Naive thymus-derived CD4-positive, alpha-beta T cell (primary cell): ENCODE results near the gene KLHL22. TPM values are rescaled to one million over a fixed set of nuclear protein-coding genes. Genes with fewer than 3 reads are reported as not detected.
"Not testable (repeated sequence)": the region's sequence is repeated elsewhere in the genome, so short reads cannot be mapped to it uniquely, and the experiment has no call there.

Experiments used
- ATAC-seq: fragments of 150-1000 bp; cut with Tn5 transposase; 2 replicates; pipeline ENCODE4 v1.10.0; 2021; ENCODE audit warnings: mild to moderate bottlenecking, moderate library complexity
- CTCF ChIA-PET: fragments of 350-600 bp; sonication (Branson Sonifier 250); formaldehyde crosslinking; loops from one replicate; lab custom pipeline; 2021; ENCODE audit warnings: antibody characterized with exemption; lab: Charles Lee
- POLR2A ChIA-PET: fragments of 350-600 bp; sonication (Branson Sonifier 250); formaldehyde crosslinking; loops from one replicate; lab custom pipeline; 2021; ENCODE audit warnings: antibody characterized with exemption, inconsistent platforms; lab: Charles Lee
- DNase-seq, 9 donors: peaks; one replicate each; pipeline versions ENCODE4 v3.0.0 to v3.0.0-alpha.2; 2020 to 2022; ENCODE audit warnings: mixed read lengths in 1 of 9
- H3K27ac ChIP-seq: one replicate; pipeline ENCODE4 v1.7.0; 2013; ENCODE audit warnings: mild to moderate bottlenecking, low read depth, low read length, moderate library complexity
- H3K27me3 ChIP-seq, 2 donors: one replicate each; pipeline ENCODE4 v1.7.0; 2013; ENCODE audit warnings: low read length in 2 of 2, mild to moderate bottlenecking in 2 of 2, moderate library complexity in 2 of 2; ENCODE audit not compliant: control insufficient read depth in 2 of 2, insufficient read depth in 2 of 2
- H3K36me3 ChIP-seq, 3 experiments: 1 replicate in 2 of 3; 2 replicates in 1 of 3; pipeline ENCODE4 v1.7.0; 2013; ENCODE audit warnings: low read length in 3 of 3, mild to moderate bottlenecking in 3 of 3, moderate library complexity in 1 of 3; ENCODE audit not compliant: insufficient read depth in 3 of 3, control insufficient read depth in 2 of 3
- H3K4me1 ChIP-seq, 2 donors: one replicate each; pipeline ENCODE4 v1.7.0; 2013; ENCODE audit warnings: low read length in 2 of 2, mild to moderate bottlenecking in 2 of 2, moderate library complexity in 1 of 2; ENCODE audit not compliant: control insufficient read depth in 2 of 2, insufficient read depth in 2 of 2
- H3K4me3 ChIP-seq: 2 replicates; pipeline ENCODE4 v1.7.0; 2013; ENCODE audit warnings: mild to moderate bottlenecking, low read length
- H3K9me3 ChIP-seq, 3 experiments: 1 replicate in 2 of 3; 2 replicates in 1 of 3; pipeline ENCODE4 v1.7.0; 2013; ENCODE audit warnings: low read length in 3 of 3; ENCODE audit not compliant: control insufficient read depth in 2 of 3
- H3K27ac Mint-ChIP-seq, 9 donors: one replicate each; pipeline ENCODE4 v1.8.0; 2020 to 2022; ENCODE audit warnings: mixed read lengths in 9 of 9, mild to moderate bottlenecking in 8 of 9, moderate library complexity in 5 of 9, inconsistent platforms in 2 of 9
- H3K27me3 Mint-ChIP-seq, 5 donors: one replicate each; pipeline ENCODE4 v1.8.0; 2021 to 2022; ENCODE audit warnings: mixed read lengths in 5 of 5, mild to moderate bottlenecking in 1 of 5
- H3K36me3 Mint-ChIP-seq, 5 donors: one replicate each; pipeline ENCODE4 v1.8.0; 2020 to 2022; ENCODE audit warnings: mixed read lengths in 5 of 5, mild to moderate bottlenecking in 3 of 5, inconsistent platforms in 1 of 5
- H3K4me1 Mint-ChIP-seq, 7 donors: one replicate each; pipeline ENCODE4 v1.8.0; 2020 to 2022; ENCODE audit warnings: mixed read lengths in 7 of 7, mild to moderate bottlenecking in 3 of 7, inconsistent platforms in 1 of 7
- H3K4me3 Mint-ChIP-seq, 10 donors: one replicate each; pipeline ENCODE4 v1.8.0; 2020 to 2022; ENCODE audit warnings: mild to moderate bottlenecking in 10 of 10, mixed read lengths in 10 of 10, moderate library complexity in 6 of 10, inconsistent platforms in 2 of 10
- H3K9me3 Mint-ChIP-seq, 11 donors: one replicate each; pipeline ENCODE4 v1.8.0; 2020 to 2022; ENCODE audit warnings: mixed read lengths in 11 of 11, mild to moderate bottlenecking in 4 of 11, inconsistent platforms in 1 of 11, moderate library complexity in 1 of 11
- intact Hi-C, 2 donors: fragments of 100-400 bp; cut with micrococcal nuclease; formaldehyde crosslinking; loops; one replicate each; pipeline ENCODE4 v1.15.1; 2023
- polyA plus RNA-seq, 2 donors: library from polyadenylated mRNA; unstranded; fragments of 300-500 nt; fragmentation: Illumina TruSeq; gene quantifications; one replicate each; pipeline ENCODE4 v1.2.3, GENCODE V29; 2021
- total RNA-seq, 6 experiments: library from RNA in 5 of 6; stranded (reverse) in 5 of 6; gene quantifications; 1 replicate in 5 of 6; 2 replicates in 1 of 6; pipeline ENCODE4 v1.2.3 and lab custom pipeline; 2021 to 2026

Gene KLHL22
- total and polyA plus RNA-seq, 7 experiments from 2014 or later: 20.6 to 71.3 (median 40.0) TPM

DNA sequence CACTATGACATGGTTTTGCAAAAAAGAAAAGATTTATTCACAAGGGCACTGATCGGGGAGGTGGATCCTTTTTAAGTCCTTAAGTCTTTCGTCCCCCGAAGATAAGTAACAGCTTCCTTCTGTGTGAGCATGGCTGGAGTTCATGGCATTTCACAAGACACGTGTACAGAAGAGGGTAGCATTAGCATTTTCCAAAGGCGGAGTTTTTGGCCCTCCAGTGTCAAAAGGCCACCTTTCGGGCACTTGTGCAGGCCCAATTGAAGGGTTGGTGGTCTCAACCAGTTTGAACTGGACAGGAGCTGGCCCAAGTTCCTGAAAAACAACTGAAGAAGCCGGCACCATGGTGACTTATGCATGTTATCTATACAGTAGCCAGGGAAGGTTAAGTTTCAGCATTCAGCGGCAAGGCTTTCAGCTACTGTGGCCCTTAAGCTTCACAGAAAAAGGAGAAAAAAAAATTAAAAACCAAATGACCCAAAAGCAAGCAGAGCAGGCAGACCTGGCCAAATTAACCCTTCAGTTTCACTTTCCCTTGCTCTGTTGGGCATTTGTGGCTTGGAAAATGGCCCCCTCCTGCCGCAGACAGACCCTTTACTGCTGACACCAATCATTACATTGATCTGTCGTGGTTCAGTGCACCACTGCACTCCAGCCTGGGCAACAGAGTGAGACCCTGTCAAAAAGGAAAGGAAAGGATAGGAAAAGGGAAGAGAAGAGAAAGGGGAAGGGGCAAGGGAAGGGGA is 83.0 kb downstream of the KLHL22 start:
- Mint-ChIP-seq H3K4me3 (no peak overlapping the region), H3K4me1 (peaks cover 0 to 4% (median 0%) of the 10 kb centered on the region in 7 donors), H3K9me3 (no peaks in the 10 kb centered on the region), H3K36me3 (peaks cover 0 to 9% (median 0%) of the 10 kb centered on the region in 5 donors), H3K27ac (no peak overlapping the region), H3K27me3 (peaks cover 0 to 28% (median 0%) of the 10 kb centered on the region in 5 donors)
- Histone ChIP-seq H3K4me3 (no peak overlapping the region), H3K27ac (no peak overlapping the region), H3K36me3 (peaks cover 0 to 1% (median 0%) of the 10 kb centered on the region in 3 experiments), H3K4me1 (peaks cover 0 to under 1% of the 10 kb centered on the region in 2 donors), H3K9me3 (no peaks in the 10 kb centered on the region), H3K27me3 (no peaks in the 10 kb centered on the region)
- POLR2A ChIA-PET: interaction anchor here (1.0 kb wide), 1 partner anchor 79 kb away, joined by 9 read pairs; no protein-coding TSS in a partner anchor
- CTCF ChIA-PET: interaction anchor here (0.9 to 1.2 kb wide), 2 partner anchors 37 to 193 kb away, joined by 3 to 4 read pairs; no protein-coding TSS in a partner anchor
- DNase-seq (no peak), ATAC-seq (no peak)
- intact Hi-C loops: no loop called here

DNA sequence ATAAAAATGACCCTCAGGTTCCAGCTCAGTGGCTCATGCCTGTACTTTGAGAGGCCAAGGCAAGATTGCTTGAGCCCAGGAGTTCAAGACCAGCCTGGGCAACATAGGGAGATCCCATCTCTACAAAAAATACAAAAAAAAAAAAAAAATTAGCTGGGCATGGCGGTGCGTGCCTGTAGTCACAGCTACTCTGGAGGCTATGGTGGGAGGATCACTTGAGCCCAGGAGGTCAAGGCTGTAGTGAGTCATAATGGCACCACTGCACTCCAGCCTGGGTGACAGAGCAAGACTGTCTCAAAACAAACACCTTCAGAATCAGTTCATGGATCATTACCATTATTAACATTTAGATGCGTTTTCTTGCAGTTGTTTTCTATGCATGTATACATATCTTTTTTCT is 86.2 kb downstream of the KLHL22 start:
- H3K9me3 Mint-ChIP-seq, H3K27ac Mint-ChIP-seq, H3K27me3 ChIP-seq, H3K4me3 Mint-ChIP-seq, H3K4me1 ChIP-seq, DNase-seq, H3K4me1 Mint-ChIP-seq, ATAC-seq, intact Hi-C loops, H3K4me3 ChIP-seq, H3K27ac ChIP-seq, H3K9me3 ChIP-seq: not testable (repeated sequence)
- CTCF ChIA-PET: interaction anchor here (0.7 kb wide), 1 partner anchor 343 kb away, joined by 3 read pairs; no protein-coding TSS in a partner anchor
- Mint-ChIP-seq H3K27me3 (peaks cover 0 to 14% (median 0%) of the 10 kb centered on the region in 5 donors), H3K36me3 (peaks cover 0 to 22% (median 3%) of the 10 kb centered on the region in 5 donors)
- POLR2A ChIA-PET: interaction anchor here (1.4 kb wide), 1 partner anchor 16 kb away, joined by 6 read pairs; the partner anchor contains the start of gene ZNF74
- H3K36me3 ChIP-seq: peaks cover 0 to 33% (median 0%) of the 10 kb centered on the region in 3 experiments

DNA sequence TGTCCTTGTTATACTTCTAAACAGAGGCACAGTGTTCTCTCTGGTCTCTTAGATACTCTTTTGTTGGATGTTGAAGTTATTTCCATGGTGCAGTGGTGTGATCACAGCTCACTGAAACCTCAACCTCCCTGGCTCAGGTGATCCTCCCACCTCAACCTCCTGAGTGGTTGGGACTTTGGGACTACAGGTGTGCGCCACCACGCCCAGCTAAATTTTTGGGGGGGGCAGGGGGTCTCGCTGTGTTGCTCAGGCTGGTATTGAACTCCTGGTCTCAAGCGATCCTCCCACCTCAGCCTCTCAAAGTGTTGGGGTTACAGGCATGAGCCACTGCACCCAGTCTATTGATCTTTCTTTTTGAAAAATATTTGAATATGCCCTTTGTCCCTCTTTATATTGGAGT is 86.7 kb downstream of the KLHL22 start:
- POLR2A ChIA-PET: interaction anchor here (0.6 kb wide), 1 partner anchor 45 kb away, joined by 3 read pairs; no protein-coding TSS in a partner anchor
- Mint-ChIP-seq H3K4me3 (no peak overlapping the region), H3K9me3 (no peaks in the 10 kb centered on the region), H3K27me3 (peaks cover 0 to 11% (median 0%) of the 10 kb centered on the region in 5 donors), H3K4me1 (peaks cover 1 to 6% (median 2%) of the 10 kb centered on the region in 7 donors), H3K27ac (no peak overlapping the region), H3K36me3 (peaks cover 0 to 24% (median 5%) of the 10 kb centered on the region in 5 donors)
- no peaks in the 10 kb centered on the region for H3K9me3 ChIP-seq
- ATAC-seq (no peak), DNase-seq (no peak)
- H3K4me3 ChIP-seq: no peak overlapping the region
- intact Hi-C loops: no loop called here
- no peaks in the 10 kb centered on the region for H3K27me3 ChIP-seq
- H3K27ac ChIP-seq: no peak overlapping the region
- peaks cover 0 to 3% of the 10 kb centered on the region in 2 donors for H3K4me1 ChIP-seq
- peaks cover 0 to 37% (median 0%) of the 10 kb centered on the region in 3 experiments for H3K36me3 ChIP-seq
- CTCF ChIA-PET: interaction anchor here (0.6 to 0.7 kb wide), 2 partner anchors 238 to 344 kb away, joined by 3 read pairs; no protein-coding TSS in a partner anchor

DNA sequence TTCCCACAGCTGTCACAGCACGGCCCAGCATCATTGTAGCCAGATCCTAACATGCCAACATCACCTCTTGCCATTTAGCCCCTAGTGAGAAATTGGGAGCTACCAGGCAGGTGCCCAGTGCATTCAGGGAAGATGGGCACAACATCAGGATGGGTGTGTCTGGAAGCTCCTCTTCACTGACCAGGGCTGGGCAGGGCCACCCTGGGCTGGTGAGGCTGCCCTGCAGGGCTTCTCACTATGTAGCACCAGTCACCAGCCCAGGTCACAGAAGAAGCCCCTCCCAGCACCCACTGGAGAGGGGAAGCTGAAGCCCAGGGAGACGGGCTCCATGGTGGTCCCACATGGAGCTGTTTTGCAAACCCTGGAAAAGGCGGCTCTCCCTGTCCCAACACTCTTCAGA is 87.8 kb downstream of the KLHL22 start:
- H3K4me3 Mint-ChIP-seq: no peak overlapping the region
- H3K36me3 Mint-ChIP-seq: peaks cover 0 to 35% (median 8%) of the 10 kb centered on the region in 5 donors
- DNase-seq (no peak), ATAC-seq (no peak)
- no peak overlapping the region for H3K27ac Mint-ChIP-seq
- Histone ChIP-seq H3K9me3 (no peaks in the 10 kb centered on the region), H3K4me1 (peaks cover 0 to 13% of the 10 kb centered on the region in 2 donors), H3K27me3 (no peaks in the 10 kb centered on the region), H3K36me3 (peaks cover 0 to 45% (median 0%) of the 10 kb centered on the region in 3 experiments), H3K27ac (no peak overlapping the region), H3K4me3 (no peak overlapping the region)
- CTCF ChIA-PET: no interaction called here
- H3K9me3 Mint-ChIP-seq: peaks cover 0 to 2% (median 0%) of the 10 kb centered on the region in 11 donors
- POLR2A ChIA-PET: interaction anchor here (1.3 kb wide), 1 partner anchor 12 kb away, joined by 4 read pairs; no protein-coding TSS in a partner anchor
- H3K27me3 Mint-ChIP-seq: peaks cover 0 to 6% (median 0%) of the 10 kb centered on the region in 5 donors
- peaks cover 9 to 16% (median 12%) of the 10 kb centered on the region in 7 donors for H3K4me1 Mint-ChIP-seq
- intact Hi-C loops: loop anchor here in 1 of 2 donors (1.0 kb wide), 1 partner anchor 15 kb away; no protein-coding TSS in a partner anchor

- intact Hi-C loops: loop anchor here in 1 of 2 donors (1.0 kb wide), 1 partner anchor 14 kb away; no protein-coding TSS in a partner anchor
- no peak overlapping the region for H3K27ac Mint-ChIP-seq
- no peaks in the 10 kb centered on the region for H3K9me3 ChIP-seq
Observed at GRCh38 chr22:20406686-20407408, 88.7 kb downstream of the KLHL22 start.

More at GRCh38 chr22:20406686-20407408, 88.7 kb downstream of the KLHL22 start:
- Histone ChIP-seq H3K27me3 (no peaks in the 10 kb centered on the region), H3K36me3 (peaks cover 0 to 45% (median 0%) of the 10 kb centered on the region in 3 experiments), H3K27ac (no peak overlapping the region), H3K4me1 (peaks cover 0 to 15% of the 10 kb centered on the region in 2 donors), H3K4me3 (no peak overlapping the region)
- peaks cover 0 to 2% (median 0%) of the 10 kb centered on the region in 11 donors for H3K9me3 Mint-ChIP-seq
- no peak for DNase-seq
- POLR2A ChIA-PET: interaction anchor here (1.3 kb wide), 1 partner anchor 11 kb away, joined by 4 read pairs; no protein-coding TSS in a partner anchor
- no peaks in the 10 kb centered on the region for H3K27me3 Mint-ChIP-seq
- ATAC-seq: no peak
- H3K36me3 Mint-ChIP-seq: peaks cover 0 to 35% (median 8%) of the 10 kb centered on the region in 5 donors
- peaks cover 10 to 16% (median 12%) of the 10 kb centered on the region in 7 donors for H3K4me1 Mint-ChIP-seq
- H3K4me3 Mint-ChIP-seq: no peak overlapping the region
- CTCF ChIA-PET: no interaction called here
